Stimulated activated CD8-positive, alpha-beta memory T cell treated with anti-CD3 and anti-CD28 coated beads, Interleukin-7, amount 100 ng/mL, for 1 hour (primary cell): ENCODE measurements around the gene ZNF816.
A peak's percentile ranks its signal among the peaks of the same experiment; 100 is the strongest.
"Not testable (repeated sequence)": the region's sequence is repeated elsewhere in the genome, so short reads cannot be mapped to it uniquely, and the experiment has no call there.

Source experiments
- DNase-seq, 2 donors: peaks; one replicate each; pipeline ENCODE4 v3.0.0-alpha.2; 2020; ENCODE audit warnings: low read depth in 2 of 2

The ZNF816 gene

GRCh38 chr19:52959613-52960295, 2.9 kb downstream of the ZNF816 start:
- DNase-seq, result no peak

GRCh38 chr19:52957591-52957990, 5.1 kb downstream of the ZNF816 start:
- no peak for DNase-seq

- DNase-seq, result no peak
Measured at GRCh38 chr19:52956917-52957316, 5.8 kb downstream of the ZNF816 start.

GRCh38 chr19:52949422-52949821, 13.3 kb downstream of the ZNF816 start:
- DNase-seq, result no peak

- no peak for DNase-seq
Measured at GRCh38 chr19:52948025-52948770, 14.5 kb downstream of the ZNF816 start.

- no peak for DNase-seq
Measured at GRCh38 chr19:52946322-52947310, 16.1 kb downstream of the ZNF816 start.

- DNase-seq, result no peak
Measured at GRCh38 chr19:52945652-52946321, 16.9 kb downstream of the ZNF816 start.

- not testable (repeated sequence) for DNase-seq
Measured at GRCh38 chr19:52944703-52945493, 17.8 kb downstream of the ZNF816 start.

- no peak for DNase-seq
Measured at GRCh38 chr19:52943884-52944643, 18.6 kb downstream of the ZNF816 start.

- DNase-seq, result no peak
Measured at GRCh38 chr19:52943134-52943883, 19.4 kb downstream of the ZNF816 start.

- peak; percentile 92 to 93 for DNase-seq
Measured at GRCh38 chr19:52942386-52943133, 20.1 kb downstream of the ZNF816 start.

GRCh38 chr19:52941941-52942385, 20.7 kb downstream of the ZNF816 start:
- DNase-seq, result no peak

GRCh38 chr19:52941523-52941922, 21.2 kb downstream of the ZNF816 start:
- not testable (repeated sequence) for DNase-seq

GRCh38 chr19:52940905-52941304, 21.8 kb downstream of the ZNF816 start:
- DNase-seq, result not testable (repeated sequence)

GRCh38 chr19:52938761-52939160, 23.9 kb downstream of the ZNF816 start:
- DNase-seq, result no peak

- no peak for DNase-seq
Measured at GRCh38 chr19:52936954-52937325, 25.7 kb downstream of the ZNF816 start.

GRCh38 chr19:52936151-52936953, 26.3 kb downstream of the ZNF816 start:
- DNase-seq, result no peak

GRCh38 chr19:52935434-52935833, 27.2 kb downstream of the ZNF816 start:
- no peak for DNase-seq
